Astrocyte of the cerebellum (primary cell): ENCODE data around the gene ADAMTS16.

Experiments
- DNase-seq: peaks from one replicate; pipeline ENCODE4 v3.0.0-alpha.2; 2011; ENCODE audit warnings: low read depth
- H3K4me3 ChIP-seq: 2 replicates; pipeline ENCODE4 v1.5.1; 2011; ENCODE audit warnings: mild to moderate bottlenecking, low read depth, low read length, moderate library complexity
- in situ Hi-C: cut with HindIII; loops from 2 replicates; pipeline ENCODE4 v1.10.0; 2017; ENCODE audit warnings: low sequenced_read_pairs
- TF ChIP-seq, protein P1 (sequence below): IDR thresholded peaks from 2 replicates; pipeline ENCODE4 v1.5.1; 2012; ENCODE audit warnings: low read length, low read depth, moderate library complexity, mild to moderate bottlenecking; ENCODE audit errors: missing control alignments

ADAMTS16 gene

DNA sequence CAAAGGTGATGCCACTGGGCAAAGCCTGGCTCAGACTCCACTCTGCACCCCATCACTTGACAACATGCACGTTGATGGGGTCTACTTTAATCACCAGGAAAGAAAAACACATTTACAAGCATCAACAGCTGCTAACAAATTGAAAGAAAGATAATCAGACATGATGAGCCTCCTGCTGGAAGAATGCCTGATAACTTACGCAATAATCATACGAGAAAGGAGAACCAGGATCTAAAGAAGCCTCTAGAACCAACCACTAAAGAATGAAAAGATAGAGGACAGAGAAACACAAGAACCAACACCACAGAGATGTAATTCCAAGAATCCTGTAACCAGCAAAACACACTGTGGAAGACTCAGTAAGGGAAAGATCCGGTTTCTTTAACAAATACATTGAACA is 162.1 kb downstream of the ADAMTS16 start:
- in situ Hi-C loops, result no loop called here
- DNase-seq, result no peak
- H3K4me3 ChIP-seq, result no peak overlapping the region
- TF ChIP-seq, protein P1, sequence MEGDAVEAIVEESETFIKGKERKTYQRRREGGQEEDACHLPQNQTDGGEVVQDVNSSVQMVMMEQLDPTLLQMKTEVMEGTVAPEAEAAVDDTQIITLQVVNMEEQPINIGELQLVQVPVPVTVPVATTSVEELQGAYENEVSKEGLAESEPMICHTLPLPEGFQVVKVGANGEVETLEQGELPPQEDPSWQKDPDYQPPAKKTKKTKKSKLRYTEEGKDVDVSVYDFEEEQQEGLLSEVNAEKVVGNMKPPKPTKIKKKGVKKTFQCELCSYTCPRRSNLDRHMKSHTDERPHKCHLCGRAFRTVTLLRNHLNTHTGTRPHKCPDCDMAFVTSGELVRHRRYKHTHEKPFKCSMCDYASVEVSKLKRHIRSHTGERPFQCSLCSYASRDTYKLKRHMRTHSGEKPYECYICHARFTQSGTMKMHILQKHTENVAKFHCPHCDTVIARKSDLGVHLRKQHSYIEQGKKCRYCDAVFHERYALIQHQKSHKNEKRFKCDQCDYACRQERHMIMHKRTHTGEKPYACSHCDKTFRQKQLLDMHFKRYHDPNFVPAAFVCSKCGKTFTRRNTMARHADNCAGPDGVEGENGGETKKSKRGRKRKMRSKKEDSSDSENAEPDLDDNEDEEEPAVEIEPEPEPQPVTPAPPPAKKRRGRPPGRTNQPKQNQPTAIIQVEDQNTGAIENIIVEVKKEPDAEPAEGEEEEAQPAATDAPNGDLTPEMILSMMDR, result no peak

DNA sequence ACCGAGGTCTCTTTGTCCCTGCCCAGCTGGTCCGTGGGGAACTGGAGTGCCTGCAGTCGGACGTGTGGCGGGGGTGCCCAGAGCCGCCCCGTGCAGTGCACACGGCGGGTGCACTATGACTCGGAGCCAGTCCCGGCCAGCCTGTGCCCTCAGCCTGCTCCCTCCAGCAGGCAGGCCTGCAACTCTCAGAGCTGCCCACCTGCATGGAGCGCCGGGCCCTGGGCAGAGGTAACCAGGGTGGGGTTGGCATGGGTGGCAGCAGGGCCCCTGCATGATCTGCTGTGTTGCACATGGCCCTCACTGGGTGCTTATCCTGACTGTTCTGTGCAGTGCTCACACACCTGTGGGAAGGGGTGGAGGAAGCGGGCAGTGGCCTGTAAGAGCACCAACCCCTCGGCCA is 163.1 kb downstream of the ADAMTS16 start:
- TF ChIP-seq, protein P1, result no peak
- no peak overlapping the region for H3K4me3 ChIP-seq
- in situ Hi-C loops, result no loop called here
- no peak for DNase-seq

DNA sequence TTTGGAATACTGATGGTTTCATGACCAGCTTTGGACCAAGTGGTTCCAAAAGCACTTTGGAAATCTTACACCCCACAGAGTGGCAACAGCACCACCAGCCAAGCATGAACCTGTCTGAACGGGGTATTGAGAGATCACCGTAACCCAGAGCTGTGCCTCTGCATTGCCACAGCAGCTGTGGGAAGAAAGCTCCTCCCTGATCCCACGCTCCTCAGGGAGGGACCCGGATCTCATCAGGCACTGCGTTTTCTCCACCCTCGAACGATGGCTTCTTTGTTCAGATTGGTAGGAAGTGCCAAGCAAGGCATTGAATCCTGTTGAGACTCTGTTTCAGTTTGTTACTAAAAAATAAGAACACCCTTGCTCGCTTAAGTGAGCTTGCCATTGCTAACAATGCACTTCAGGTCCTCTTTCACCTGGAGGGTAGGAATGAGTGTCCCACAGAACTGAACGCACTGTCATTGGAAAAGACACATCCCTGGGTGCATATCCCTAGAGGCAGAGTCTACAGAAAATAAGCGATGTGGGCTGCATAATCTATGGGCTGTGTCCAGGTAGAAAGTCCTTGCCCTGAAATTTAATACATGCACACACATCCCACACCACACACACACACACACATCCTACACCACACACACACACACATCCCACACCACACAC is 164.4 kb downstream of the ADAMTS16 start:
- in situ Hi-C loops, result no loop called here
- TF ChIP-seq, protein P1, result no peak
- no peak overlapping the region for H3K4me3 ChIP-seq
- DNase-seq, result no peak

DNA sequence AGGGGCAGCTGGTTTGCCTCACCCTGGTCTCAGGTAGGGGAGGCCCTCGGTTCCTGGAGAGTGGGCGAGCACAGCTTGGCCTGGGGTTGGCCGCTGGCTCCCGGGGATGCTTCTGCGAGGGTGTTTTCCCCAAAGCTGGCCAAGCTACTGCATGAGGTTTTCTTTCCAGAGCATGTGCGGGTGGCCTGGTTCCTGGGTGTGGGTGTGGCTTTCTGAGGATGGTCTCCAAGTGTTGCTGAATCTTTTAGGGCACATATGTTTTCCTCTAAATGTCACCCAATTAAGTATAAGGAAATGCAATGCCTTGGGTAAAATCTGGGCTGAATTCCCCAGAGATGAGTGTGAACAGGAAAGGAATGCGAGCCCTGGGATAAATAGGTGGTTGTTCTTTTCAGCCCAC is 166.6 kb downstream of the ADAMTS16 start:
- TF ChIP-seq, protein P1, result no peak
- DNase-seq, result peak; percentile 19
- no peak overlapping the region for H3K4me3 ChIP-seq
- in situ Hi-C loops, result no loop called here

DNA sequence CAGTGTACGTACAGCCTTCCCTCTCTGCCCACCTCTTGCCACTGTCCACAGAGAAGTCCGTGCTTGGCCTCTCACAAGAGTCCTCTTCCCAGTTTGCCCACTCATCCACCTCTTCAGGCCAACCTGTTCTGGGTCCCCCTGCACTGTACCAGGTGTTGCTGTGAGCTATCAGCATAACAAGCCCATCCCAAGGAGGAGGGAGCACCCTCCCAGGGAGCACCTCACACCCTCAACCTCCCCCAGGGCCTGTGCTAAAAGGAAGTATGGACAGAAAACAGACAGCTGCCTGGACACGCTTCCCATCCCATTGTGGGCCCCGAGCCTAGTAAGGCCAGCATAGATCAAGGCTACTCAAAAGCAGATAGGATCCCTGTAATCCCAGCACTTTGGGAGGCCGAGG is 168.2 kb downstream of the ADAMTS16 start:
- TF ChIP-seq, protein P1, result no peak
- DNase-seq, result no peak
- H3K4me3 ChIP-seq, result no peak overlapping the region
- in situ Hi-C loops, result no loop called here

DNA sequence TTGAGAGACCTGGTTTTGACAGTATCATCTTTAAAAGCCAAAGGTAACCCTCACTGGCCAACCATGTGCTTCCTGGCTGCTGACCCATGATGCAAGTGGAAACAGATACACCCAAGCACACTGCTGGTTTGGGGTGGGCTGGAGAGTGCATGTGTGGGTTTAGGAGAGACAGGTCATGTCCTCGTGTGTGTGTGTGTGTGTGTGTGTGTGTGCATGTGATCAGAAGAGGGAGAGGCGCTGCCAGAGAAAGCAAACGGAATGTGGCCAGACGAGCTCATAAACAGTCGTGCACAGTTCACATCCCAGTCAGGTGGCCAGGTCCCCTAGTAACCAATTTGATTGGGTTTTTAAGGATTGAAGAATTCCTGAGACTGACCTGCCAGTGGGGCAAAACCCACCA is 169.5 kb downstream of the ADAMTS16 start:
- in situ Hi-C loops, result no loop called here
- no peak overlapping the region for H3K4me3 ChIP-seq
- DNase-seq, result no peak
- TF ChIP-seq, protein P1, result no peak

DNA sequence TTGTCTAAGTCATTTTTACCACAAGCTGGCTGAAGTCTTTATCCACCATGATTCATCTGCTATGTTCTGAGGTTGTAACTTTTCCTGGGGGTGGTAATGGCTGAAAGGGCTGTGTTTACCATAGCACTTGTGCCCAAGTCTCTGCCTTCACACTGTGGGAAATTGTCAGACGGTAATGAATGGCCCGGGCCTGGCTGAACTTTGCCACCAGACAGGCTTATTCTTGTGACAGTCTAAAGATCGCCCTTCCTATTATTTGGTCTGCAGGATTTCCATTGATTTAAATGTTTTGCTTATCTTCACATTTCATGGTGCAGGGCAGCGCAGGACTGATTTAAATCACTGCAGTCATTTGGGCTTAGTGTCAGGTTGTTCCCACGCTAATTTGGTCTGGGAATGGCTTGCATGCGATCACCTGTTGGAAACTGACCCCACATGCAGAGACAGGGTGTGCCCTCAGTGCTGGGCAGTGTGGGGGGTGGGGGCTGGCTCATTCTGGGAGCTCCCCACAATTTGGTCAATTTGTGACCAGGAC is 173.0 kb downstream of the ADAMTS16 start:
- DNase-seq, result no peak
- no peak overlapping the region for H3K4me3 ChIP-seq
- in situ Hi-C loops, result no loop called here

More for the DNA sequence above, 173.0 kb downstream of the ADAMTS16 start:
- TF ChIP-seq, protein P1, result no peak
